Rectal smooth muscle tissue (tissue), 1 donor: ENCODE measurements around the gene RNF130.
"Not testable (repeated sequence)": the region's sequence is repeated elsewhere in the genome, so short reads cannot be mapped to it uniquely, and the experiment has no call there.

ENCODE experiments used
- H3K27ac ChIP-seq: one replicate; pipeline ENCODE4 v1.7.0; 2013; ENCODE audit warnings: low read depth, low read length, inconsistent platforms
- H3K27me3 ChIP-seq: one replicate; pipeline ENCODE4 v1.7.0; 2013; ENCODE audit warnings: low read length; ENCODE audit not compliant: control insufficient read depth, insufficient read depth
- H3K36me3 ChIP-seq: one replicate; pipeline ENCODE4 v1.7.0; 2013; ENCODE audit warnings: low read length; ENCODE audit not compliant: control insufficient read depth, insufficient read depth
- H3K4me1 ChIP-seq: one replicate; pipeline ENCODE4 v1.7.0; 2013; ENCODE audit warnings: low read length; ENCODE audit not compliant: control insufficient read depth, insufficient read depth
- H3K4me3 ChIP-seq: one replicate; pipeline ENCODE4 v1.7.0; 2013; ENCODE audit warnings: low read length
- H3K9ac ChIP-seq: one replicate; pipeline ENCODE4 v1.7.0; 2013; ENCODE audit warnings: low read length

RNF130 gene

GRCh38 chr5:180007582-180007981 lies 64.0 kb downstream of the RNF130 start:
- H3K36me3 ChIP-seq, result no peaks in the 10 kb centered on the region
- no peak overlapping the region for H3K4me3 ChIP-seq
- no peaks in the 10 kb centered on the region for H3K27me3 ChIP-seq
- no peaks in the 10 kb centered on the region for H3K4me1 ChIP-seq
- no peak overlapping the region for H3K9ac ChIP-seq
- H3K27ac ChIP-seq, result no peak overlapping the region

DNA sequence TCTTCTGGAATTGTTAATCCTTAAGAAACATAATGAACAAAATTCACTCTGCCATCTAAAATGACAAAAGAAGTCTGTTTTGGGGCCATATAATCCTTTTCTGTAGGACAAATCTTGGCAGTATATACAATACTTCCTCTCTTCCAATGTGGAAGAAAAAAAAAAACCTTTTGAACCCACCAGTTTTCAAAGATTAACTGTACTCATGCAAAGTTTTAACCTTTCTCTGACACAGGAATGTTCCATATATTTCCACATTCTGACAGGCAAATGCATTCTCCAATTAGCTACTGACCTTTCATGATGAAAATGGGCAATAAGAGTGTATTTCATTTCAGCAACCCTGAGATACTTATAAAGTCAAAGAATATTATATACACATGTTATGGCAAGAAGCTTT lies 65.4 kb downstream of the RNF130 start:
- no peak overlapping the region for H3K9ac ChIP-seq
- H3K36me3 ChIP-seq, result peaks cover 4% of the 10 kb centered on the region
- no peak overlapping the region for H3K27ac ChIP-seq
- no peaks in the 10 kb centered on the region for H3K27me3 ChIP-seq
- no peaks in the 10 kb centered on the region for H3K4me1 ChIP-seq
- H3K4me3 ChIP-seq, result no peak overlapping the region

GRCh38 chr5:180003127-180003526 lies 68.4 kb downstream of the RNF130 start:
- H3K4me3 ChIP-seq, result no peak overlapping the region
- H3K4me1 ChIP-seq, result no peaks in the 10 kb centered on the region
- no peak overlapping the region for H3K27ac ChIP-seq
- H3K27me3 ChIP-seq, result no peaks in the 10 kb centered on the region
- H3K36me3 ChIP-seq, result peaks cover 4% of the 10 kb centered on the region
- H3K9ac ChIP-seq, result no peak overlapping the region

GRCh38 chr5:180001742-180002141 lies 69.8 kb downstream of the RNF130 start:
- H3K27ac ChIP-seq, result no peak overlapping the region
- no peaks in the 10 kb centered on the region for H3K27me3 ChIP-seq
- no peak overlapping the region for H3K4me3 ChIP-seq
- no peak overlapping the region for H3K9ac ChIP-seq
- peaks cover 4% of the 10 kb centered on the region for H3K36me3 ChIP-seq
- H3K4me1 ChIP-seq, result no peaks in the 10 kb centered on the region

DNA sequence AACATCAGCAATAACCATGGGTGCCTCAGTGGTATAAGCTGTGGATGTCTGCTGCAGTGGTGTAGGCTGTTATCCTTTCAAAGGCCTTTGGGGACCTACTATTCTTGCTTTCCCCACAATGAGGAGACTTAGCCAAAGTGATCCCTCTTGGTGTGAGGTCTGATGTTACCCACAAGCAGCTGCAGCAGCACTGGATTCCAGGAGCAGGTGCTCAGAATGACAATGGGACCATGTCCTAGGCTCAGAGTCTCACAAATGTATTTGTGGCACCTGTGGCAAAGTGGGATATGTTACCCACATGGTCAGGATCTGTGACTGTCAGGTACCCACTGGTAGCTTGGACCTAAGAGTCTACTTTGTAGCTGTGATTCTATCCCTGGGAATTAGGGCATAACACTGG lies 70.4 kb downstream of the RNF130 start:
- no peak overlapping the region for H3K9ac ChIP-seq
- no peak overlapping the region for H3K27ac ChIP-seq
- H3K27me3 ChIP-seq, result no peaks in the 10 kb centered on the region
- H3K4me3 ChIP-seq, result no peak overlapping the region
- peaks cover 4% of the 10 kb centered on the region for H3K36me3 ChIP-seq
- no peaks in the 10 kb centered on the region for H3K4me1 ChIP-seq

GRCh38 chr5:179998485-179998884 lies 73.1 kb downstream of the RNF130 start:
- H3K36me3 ChIP-seq, result peaks cover 4% of the 10 kb centered on the region
- no peak overlapping the region for H3K4me3 ChIP-seq
- no peaks in the 10 kb centered on the region for H3K4me1 ChIP-seq
- H3K9ac ChIP-seq, result no peak overlapping the region
- H3K27ac ChIP-seq, result no peak overlapping the region
- no peaks in the 10 kb centered on the region for H3K27me3 ChIP-seq

GRCh38 chr5:179994583-179995323 lies 76.8 kb downstream of the RNF130 start:
- Histone ChIP-seq H3K4me1 (no peaks in the 10 kb centered on the region), H3K27ac (no peak overlapping the region), H3K4me3 (no peak overlapping the region), H3K36me3 (no peaks in the 10 kb centered on the region), H3K27me3 (no peaks in the 10 kb centered on the region), H3K9ac (no peak overlapping the region)

DNA sequence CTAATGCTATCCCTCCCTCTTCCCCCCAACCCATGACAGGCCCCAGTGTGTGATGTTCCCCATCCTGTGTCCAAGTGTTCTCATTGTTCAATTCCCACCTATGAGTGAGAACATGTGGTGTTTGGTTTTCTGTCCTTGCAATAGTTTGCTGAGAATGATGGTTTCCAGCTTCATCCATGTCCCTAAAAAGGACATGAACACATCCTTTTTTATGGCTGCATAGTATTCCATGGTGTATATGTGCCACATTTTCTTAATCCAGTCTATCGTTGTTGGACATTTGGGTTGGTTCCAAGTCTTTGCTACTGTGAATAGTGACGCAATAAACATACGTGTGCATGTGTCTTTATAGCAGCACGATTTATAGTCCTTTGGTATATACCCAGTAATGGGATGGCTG lies 78.7 kb downstream of the RNF130 start:
- not testable (repeated sequence) for H3K9ac ChIP-seq, H3K4me3 ChIP-seq, H3K4me1 ChIP-seq, H3K27ac ChIP-seq, H3K27me3 ChIP-seq, H3K36me3 ChIP-seq

GRCh38 chr5:179991106-179991505 lies 80.5 kb downstream of the RNF130 start:
- Histone ChIP-seq H3K4me3 (no peak overlapping the region), H3K36me3 (no peaks in the 10 kb centered on the region), H3K27me3 (no peaks in the 10 kb centered on the region), H3K9ac (no peak overlapping the region), H3K27ac (no peak overlapping the region), H3K4me1 (no peaks in the 10 kb centered on the region)

GRCh38 chr5:179990525-179990924 lies 81.0 kb downstream of the RNF130 start:
- H3K27ac ChIP-seq, H3K27me3 ChIP-seq, H3K4me1 ChIP-seq, H3K4me3 ChIP-seq, H3K9ac ChIP-seq, H3K36me3 ChIP-seq: not testable (repeated sequence)

DNA sequence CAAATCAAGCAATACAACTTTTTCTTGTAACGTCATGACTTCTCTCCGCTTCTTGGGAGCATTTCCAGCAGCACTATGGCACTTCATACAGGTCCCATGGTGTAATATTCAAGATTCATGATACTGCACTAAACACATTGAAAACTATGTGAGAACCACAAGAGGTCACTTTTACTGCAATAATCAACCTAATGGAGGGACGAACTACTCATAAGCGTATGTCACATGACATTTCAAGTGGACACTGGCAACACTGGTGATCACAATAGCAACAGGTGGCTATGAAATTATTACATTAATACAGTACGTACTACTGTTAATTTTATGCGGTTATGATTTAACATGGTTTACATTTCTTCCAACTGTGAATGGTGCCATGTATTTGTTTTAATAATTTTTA lies 85.2 kb downstream of the RNF130 start:
- Histone ChIP-seq H3K4me1 (no peaks in the 10 kb centered on the region), H3K36me3 (no peaks in the 10 kb centered on the region), H3K9ac (no peak overlapping the region), H3K27ac (no peak overlapping the region), H3K27me3 (no peaks in the 10 kb centered on the region), H3K4me3 (no peak overlapping the region)

DNA sequence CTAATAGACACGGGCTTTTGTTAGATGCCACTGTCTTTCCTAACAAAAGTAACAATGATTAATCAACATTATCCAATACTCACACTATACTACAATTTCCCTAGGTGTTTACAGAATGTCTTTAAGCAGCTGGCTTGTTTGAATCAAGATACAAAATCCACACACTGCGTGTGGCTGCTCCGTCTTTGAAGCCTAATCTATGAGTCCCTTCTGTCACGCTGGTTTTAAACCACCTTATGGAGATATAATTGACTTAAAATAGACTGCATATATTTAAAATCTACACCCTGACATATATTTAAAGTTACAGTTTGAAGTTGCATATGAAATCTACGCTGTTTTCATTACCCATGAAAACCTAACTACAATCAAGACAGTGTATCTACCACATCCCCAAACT lies 89.9 kb downstream of the RNF130 start:
- no peak overlapping the region for H3K27ac ChIP-seq
- no peak overlapping the region for H3K4me3 ChIP-seq
- H3K36me3 ChIP-seq, result peaks cover 4% of the 10 kb centered on the region
- no peaks in the 10 kb centered on the region for H3K27me3 ChIP-seq
- no peak overlapping the region for H3K9ac ChIP-seq
- H3K4me1 ChIP-seq, result no peaks in the 10 kb centered on the region

DNA sequence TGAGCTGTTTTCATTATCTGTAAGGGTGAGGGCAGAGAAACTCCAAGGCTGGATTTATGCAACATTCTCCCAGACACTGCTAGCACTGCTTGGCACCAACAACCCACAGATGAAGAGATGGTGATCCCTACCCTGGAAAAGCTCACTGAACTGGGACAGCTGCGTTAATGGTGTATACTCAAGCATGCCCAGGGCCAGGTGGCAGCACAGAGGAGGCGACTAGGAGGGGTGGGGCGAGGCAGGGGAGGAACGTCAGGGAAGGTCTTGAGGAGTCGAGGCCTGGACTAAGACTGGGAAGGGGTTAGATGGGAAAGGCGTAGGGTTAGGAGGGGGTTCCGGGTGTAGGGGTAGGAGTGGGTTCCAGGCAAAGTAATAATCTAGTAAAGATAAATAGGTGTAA lies 90.8 kb downstream of the RNF130 start:
- no peaks in the 10 kb centered on the region for H3K27me3 ChIP-seq
- H3K36me3 ChIP-seq, result peaks cover 4% of the 10 kb centered on the region
- no peaks in the 10 kb centered on the region for H3K4me1 ChIP-seq
- no peak overlapping the region for H3K9ac ChIP-seq
- H3K4me3 ChIP-seq, result no peak overlapping the region
- no peak overlapping the region for H3K27ac ChIP-seq
